ENCODE measurements around the gene SLC9A3.
A peak's percentile ranks its signal among the peaks of the same experiment; 100 is the strongest.

SLC9A3 gene

GRCh38 chr5:429453-430188 is 94.6 kb downstream of the SLC9A3 start:
- peak; percentile 67 for TF ChIP-seq TEAD4 (IDR thresholded peaks at IDR 0.05)
- no peak for TF ChIP-seq EGR1 (IDR thresholded peaks at IDR 0.05)
- TF ChIP-seq, protein P1, sequence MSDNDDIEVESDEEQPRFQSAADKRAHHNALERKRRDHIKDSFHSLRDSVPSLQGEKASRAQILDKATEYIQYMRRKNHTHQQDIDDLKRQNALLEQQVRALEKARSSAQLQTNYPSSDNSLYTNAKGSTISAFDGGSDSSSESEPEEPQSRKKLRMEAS (IDR thresholded peaks at IDR 0.05) = no peak
- TF ChIP-seq TAF1 (IDR thresholded peaks at IDR 0.05; ENCODE audit: low read depth) = no peak
- no peak for TF ChIP-seq CREB1 (IDR thresholded peaks at IDR 0.05; ENCODE audit: low read depth)
- TF ChIP-seq NFIC (IDR thresholded peaks at IDR 0.05) = no peak
- TF ChIP-seq CEBPB (IDR thresholded peaks at IDR 0.05) = no peak
- TF ChIP-seq YY1 (IDR thresholded peaks at IDR 0.05; ENCODE audit: low read depth) = 0 out of 2 replicates have a peak, but pooled peaks have one; percentile 22
- TF ChIP-seq FOXM1 (IDR thresholded peaks at IDR 0.05; ENCODE audit: borderline replicate concordance, low read depth) = no peak
- peak; percentile 87 for TF ChIP-seq USF1 (IDR thresholded peaks at IDR 0.05)
- TF ChIP-seq TCF12 (IDR thresholded peaks at IDR 0.05; ENCODE audit: low read depth) = no peak
- TF ChIP-seq EP300 (IDR thresholded peaks at IDR 0.05; ENCODE audit: borderline replicate concordance) = no peak; the same call in 1 of the 2 replicates
- TF ChIP-seq, protein P2, sequence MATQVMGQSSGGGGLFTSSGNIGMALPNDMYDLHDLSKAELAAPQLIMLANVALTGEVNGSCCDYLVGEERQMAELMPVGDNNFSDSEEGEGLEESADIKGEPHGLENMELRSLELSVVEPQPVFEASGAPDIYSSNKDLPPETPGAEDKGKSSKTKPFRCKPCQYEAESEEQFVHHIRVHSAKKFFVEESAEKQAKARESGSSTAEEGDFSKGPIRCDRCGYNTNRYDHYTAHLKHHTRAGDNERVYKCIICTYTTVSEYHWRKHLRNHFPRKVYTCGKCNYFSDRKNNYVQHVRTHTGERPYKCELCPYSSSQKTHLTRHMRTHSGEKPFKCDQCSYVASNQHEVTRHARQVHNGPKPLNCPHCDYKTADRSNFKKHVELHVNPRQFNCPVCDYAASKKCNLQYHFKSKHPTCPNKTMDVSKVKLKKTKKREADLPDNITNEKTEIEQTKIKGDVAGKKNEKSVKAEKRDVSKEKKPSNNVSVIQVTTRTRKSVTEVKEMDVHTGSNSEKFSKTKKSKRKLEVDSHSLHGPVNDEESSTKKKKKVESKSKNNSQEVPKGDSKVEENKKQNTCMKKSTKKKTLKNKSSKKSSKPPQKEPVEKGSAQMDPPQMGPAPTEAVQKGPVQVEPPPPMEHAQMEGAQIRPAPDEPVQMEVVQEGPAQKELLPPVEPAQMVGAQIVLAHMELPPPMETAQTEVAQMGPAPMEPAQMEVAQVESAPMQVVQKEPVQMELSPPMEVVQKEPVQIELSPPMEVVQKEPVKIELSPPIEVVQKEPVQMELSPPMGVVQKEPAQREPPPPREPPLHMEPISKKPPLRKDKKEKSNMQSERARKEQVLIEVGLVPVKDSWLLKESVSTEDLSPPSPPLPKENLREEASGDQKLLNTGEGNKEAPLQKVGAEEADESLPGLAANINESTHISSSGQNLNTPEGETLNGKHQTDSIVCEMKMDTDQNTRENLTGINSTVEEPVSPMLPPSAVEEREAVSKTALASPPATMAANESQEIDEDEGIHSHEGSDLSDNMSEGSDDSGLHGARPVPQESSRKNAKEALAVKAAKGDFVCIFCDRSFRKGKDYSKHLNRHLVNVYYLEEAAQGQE (IDR thresholded peaks at IDR 0.05; ENCODE audit: low read depth) = no peak

DNA sequence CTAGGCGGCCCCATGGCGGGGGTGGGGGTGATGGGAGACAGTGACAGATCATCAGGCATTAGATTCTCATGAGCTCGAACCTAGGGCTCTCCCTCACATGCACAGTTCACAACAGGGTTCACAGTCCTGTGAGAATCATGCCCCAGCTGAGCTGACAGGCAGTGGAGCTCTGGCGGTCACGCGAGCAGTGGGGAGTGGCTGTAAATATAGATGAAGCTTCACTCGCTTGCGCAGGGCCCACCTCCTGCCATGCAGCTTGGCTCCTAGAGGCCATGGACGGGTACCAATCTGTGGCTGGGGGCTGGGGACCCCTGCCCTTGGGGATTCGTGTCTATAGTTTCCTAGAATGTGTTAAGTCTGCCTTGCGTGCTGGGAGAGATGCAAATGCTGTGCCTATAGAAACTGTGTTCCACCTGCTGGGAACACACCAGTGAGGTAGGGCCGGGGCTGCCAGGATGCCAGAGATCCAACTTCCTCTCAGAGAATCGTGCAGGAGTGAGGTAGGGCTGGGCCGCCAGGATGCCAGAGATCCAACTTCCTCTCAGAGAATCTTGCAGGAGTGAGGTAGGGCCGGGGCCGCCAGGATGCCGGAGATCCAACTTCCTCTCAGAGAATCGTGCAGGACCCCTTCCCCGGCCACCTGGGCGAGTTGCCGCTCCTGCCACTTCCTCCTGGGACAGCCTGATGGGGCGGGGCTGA is 95.3 kb downstream of the SLC9A3 start:
- TF ChIP-seq FOXM1 (IDR thresholded peaks at IDR 0.05; ENCODE audit: borderline replicate concordance, low read depth) = no peak
- no peak for TF ChIP-seq USF1 (IDR thresholded peaks at IDR 0.05)
- TF ChIP-seq EP300 (IDR thresholded peaks at IDR 0.05; ENCODE audit: borderline replicate concordance) = no peak
- no peak for TF ChIP-seq NFIC (IDR thresholded peaks at IDR 0.05)
- TF ChIP-seq CREB1 (IDR thresholded peaks at IDR 0.05; ENCODE audit: low read depth) = no peak
- TF ChIP-seq, protein P2 (IDR thresholded peaks at IDR 0.05; ENCODE audit: low read depth) = no peak

DNA sequence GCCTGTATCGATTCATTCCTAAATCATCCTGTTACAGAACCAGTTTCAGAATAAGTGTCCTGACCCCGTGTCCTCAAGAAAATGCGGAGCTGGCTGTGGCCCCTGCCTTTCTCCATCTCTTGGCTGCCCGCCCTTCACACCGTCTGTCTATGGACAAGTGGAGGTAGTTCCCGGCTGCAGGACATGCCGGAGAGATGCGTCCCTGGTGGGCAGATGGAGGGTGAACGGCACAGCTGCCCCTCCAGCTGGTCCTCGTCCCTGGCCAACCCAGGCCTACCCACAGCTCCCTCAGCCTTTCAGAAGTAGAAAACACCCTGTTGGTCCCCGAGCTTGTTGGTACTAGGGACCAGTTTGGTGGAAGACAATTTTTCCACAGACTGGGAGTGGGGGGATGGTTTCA is 96.0 kb downstream of the SLC9A3 start:
- TF ChIP-seq CEBPB (IDR thresholded peaks at IDR 0.05) = no peak
- no peak for TF ChIP-seq EP300 (IDR thresholded peaks at IDR 0.05; ENCODE audit: borderline replicate concordance)
- TF ChIP-seq ZBTB7A (IDR thresholded peaks at IDR 0.05; ENCODE audit: low read depth) = no peak
- TF ChIP-seq, protein P1 (IDR thresholded peaks at IDR 0.05) = no peak
- no peak for TF ChIP-seq FOXM1 (IDR thresholded peaks at IDR 0.05; ENCODE audit: borderline replicate concordance, low read depth)
- TF ChIP-seq CREB1 (IDR thresholded peaks at IDR 0.05; ENCODE audit: low read depth) = no peak
- no peak for TF ChIP-seq NFIC (IDR thresholded peaks at IDR 0.05)
- no peak for TF ChIP-seq YY1 (IDR thresholded peaks at IDR 0.05; ENCODE audit: low read depth)
- no peak for TF ChIP-seq RAD21 (IDR thresholded peaks at IDR 0.05; ENCODE audit: low read depth)

- no peak for TF ChIP-seq FOXM1 (IDR thresholded peaks at IDR 0.05; ENCODE audit: borderline replicate concordance, low read depth)
Measured at GRCh38 chr5:427415-428087, 96.7 kb downstream of the SLC9A3 start.

DNA sequence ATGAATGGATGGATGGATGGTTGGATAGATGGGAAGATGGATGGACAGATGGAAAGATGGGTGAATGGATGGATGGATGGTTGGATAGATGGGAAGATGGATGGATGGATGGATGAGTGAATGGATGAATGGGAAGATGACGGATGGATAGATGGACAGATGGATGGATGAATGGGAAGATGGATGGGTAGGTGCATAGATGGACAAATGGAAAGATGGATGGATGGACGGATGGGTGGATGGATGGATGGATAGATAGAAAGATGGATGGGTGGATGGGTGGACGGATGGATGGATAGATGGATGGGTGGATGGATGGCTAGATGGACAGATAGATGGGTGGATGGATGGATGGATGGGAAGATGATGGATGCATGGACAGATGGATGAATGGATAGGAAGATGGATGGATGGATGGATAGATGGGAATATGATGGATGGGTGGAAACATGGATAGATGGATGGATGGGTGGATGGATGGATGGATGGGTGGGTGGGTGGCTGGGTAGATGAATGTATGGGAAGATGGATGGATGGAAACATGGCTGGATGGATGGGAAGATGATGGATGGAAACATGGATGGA is 97.8 kb downstream of the SLC9A3 start:
- TF ChIP-seq, protein P1 (IDR thresholded peaks at IDR 0.05) = no peak

Data from Ishikawa (cell line).